Astrocyte of the cerebellum (primary cell): ENCODE data around the gene RAB33A.

ENCODE experiments used
- DNase-seq: peaks from one replicate; pipeline ENCODE4 v3.0.0-alpha.2; 2011; ENCODE audit warnings: low read depth
- H3K4me3 ChIP-seq: 2 replicates; pipeline ENCODE4 v1.5.1; 2011; ENCODE audit warnings: mild to moderate bottlenecking, low read depth, low read length, moderate library complexity
- CTCF ChIP-seq: IDR thresholded peaks from 2 replicates; pipeline ENCODE4 v1.5.1; 2012; ENCODE audit warnings: low read length, low read depth, moderate library complexity, mild to moderate bottlenecking; ENCODE audit errors: missing control alignments
- in situ Hi-C: cut with HindIII; loops from 2 replicates; pipeline ENCODE4 v1.10.0; 2017; ENCODE audit warnings: low sequenced_read_pairs

Gene RAB33A

GRCh38 chrX:130190801-130191200 lies 19.0 kb downstream of the RAB33A start:
- no peak for DNase-seq
- TF ChIP-seq CTCF, result no peak
- H3K4me3 ChIP-seq, result no peak overlapping the region
- in situ Hi-C loops, result no loop called here

GRCh38 chrX:130196466-130196865 lies 24.7 kb downstream of the RAB33A start:
- TF ChIP-seq CTCF, result no peak
- H3K4me3 ChIP-seq, result no peak overlapping the region
- DNase-seq, result no peak
- in situ Hi-C loops, result no loop called here

GRCh38 chrX:130197464-130197863 lies 25.7 kb downstream of the RAB33A start:
- no peak for DNase-seq
- no peak for TF ChIP-seq CTCF
- no peak overlapping the region for H3K4me3 ChIP-seq
- in situ Hi-C loops, result no loop called here

- no peak for TF ChIP-seq CTCF
- DNase-seq, result no peak
- H3K4me3 ChIP-seq, result no peak overlapping the region
- in situ Hi-C loops, result no loop called here
Measured at GRCh38 chrX:130204647-130205046, 32.9 kb downstream of the RAB33A start.

- in situ Hi-C loops, result no loop called here
- no peak for DNase-seq
- no peak overlapping the region for H3K4me3 ChIP-seq
- TF ChIP-seq CTCF, result no peak
Measured at GRCh38 chrX:130211415-130212186, 39.8 kb downstream of the RAB33A start.

GRCh38 chrX:130212371-130212770 lies 40.6 kb downstream of the RAB33A start:
- DNase-seq, result no peak
- in situ Hi-C loops, result no loop called here
- no peak overlapping the region for H3K4me3 ChIP-seq
- TF ChIP-seq CTCF, result no peak

- no peak for DNase-seq
- TF ChIP-seq CTCF, result no peak
- no peak overlapping the region for H3K4me3 ChIP-seq
- in situ Hi-C loops, result no loop called here
Measured at GRCh38 chrX:130213376-130213775, 41.6 kb downstream of the RAB33A start.
